HFFc6 (cell line): Measurements from ENCODE around the gene ARHGAP31. TPM values are rescaled to one million over a fixed set of nuclear protein-coding genes. Genes with fewer than 3 reads are reported as not detected.

Experiments
- DNase-seq: peaks from one replicate; pipeline ENCODE4 v3.0.0-alpha.2; 2018
- H3K27ac Mint-ChIP-seq: 2 replicates; pipeline ENCODE4 v1.8.0; 2020; ENCODE audit warnings: mild to moderate bottlenecking, mixed read lengths
- H3K27me3 Mint-ChIP-seq: 2 replicates; pipeline ENCODE4 v1.8.0; 2021; ENCODE audit warnings: mild to moderate bottlenecking, moderate library complexity, mixed read lengths; ENCODE audit not compliant: insufficient read depth
- H3K36me3 Mint-ChIP-seq: 2 replicates; pipeline ENCODE4 v1.8.0; 2021; ENCODE audit warnings: low read depth, mixed read lengths
- H3K4me1 Mint-ChIP-seq: 2 replicates; pipeline ENCODE4 v1.8.0; 2020; ENCODE audit warnings: low read depth, mixed read lengths
- H3K4me3 Mint-ChIP-seq: 2 replicates; pipeline ENCODE4 v1.8.0; 2020; ENCODE audit warnings: mild to moderate bottlenecking, moderate library complexity, mixed read lengths
- H3K9me3 Mint-ChIP-seq: 2 replicates; pipeline ENCODE4 v1.8.0; 2020; ENCODE audit warnings: mild to moderate bottlenecking, mixed read lengths
- CTCF ChIP-seq: fragments of 200-600 bp; sonication (generic); IDR thresholded peaks from 2 replicates; pipeline ENCODE4 v1.5.0; 2021; ENCODE audit warnings: antibody characterized with exemption, mild to moderate bottlenecking
- total RNA-seq, 6 experiments: library from RNA; stranded (reverse); fragmentation: NEBNext Ultra II Directional; extraction: Animal tissue kit (Norgen Biotek cat#: 25700); gene quantifications; 2 replicates in 1 of 6; 3 replicates in 5 of 6; pipeline ENCODE4 v1.2.3, GENCODE V29; 2021

ARHGAP31 gene
- total RNA-seq, 6 experiments from 2014 or later: 18.0 to 25.1 (median 20.5) TPM

GRCh38 chr3:119402791-119403190 is 108.6 kb downstream of the ARHGAP31 start:
- peaks cover 4% of the 10 kb centered on the region; the same call in 1 of the 2 replicates for H3K4me1 Mint-ChIP-seq
- H3K27ac Mint-ChIP-seq: no peak overlapping the region; the same call in 1 of the 2 replicates
- H3K27me3 Mint-ChIP-seq: no peaks in the 10 kb centered on the region; the same call in 1 of the 2 replicates
- no peak for DNase-seq
- H3K36me3 Mint-ChIP-seq: no peaks in the 10 kb centered on the region; the same call in 1 of the 2 replicates
- H3K9me3 Mint-ChIP-seq: no peaks in the 10 kb centered on the region
- no peak overlapping the region for H3K4me3 Mint-ChIP-seq
- TF ChIP-seq CTCF: no peak

GRCh38 chr3:119403201-119403600 is 109.0 kb downstream of the ARHGAP31 start:
- TF ChIP-seq CTCF: no peak
- Mint-ChIP-seq H3K4me3 (no peak overlapping the region), H3K4me1 (peaks cover 4% of the 10 kb centered on the region; the same call in 1 of the 2 replicates), H3K9me3 (no peaks in the 10 kb centered on the region), H3K27me3 (no peaks in the 10 kb centered on the region; the same call in 1 of the 2 replicates), H3K27ac (no peak overlapping the region), H3K36me3 (no peaks in the 10 kb centered on the region; the same call in 1 of the 2 replicates)
- DNase-seq: no peak

- no peak overlapping the region for H3K4me3 Mint-ChIP-seq
- H3K27me3 Mint-ChIP-seq: no peaks in the 10 kb centered on the region; the same call in 1 of the 2 replicates
- TF ChIP-seq CTCF: no peak
- peaks cover 11% of the 10 kb centered on the region for H3K36me3 Mint-ChIP-seq
- peaks cover 21% of the 10 kb centered on the region for H3K4me1 Mint-ChIP-seq
- H3K27ac Mint-ChIP-seq: no peak overlapping the region
- DNase-seq: no peak
- no peaks in the 10 kb centered on the region for H3K9me3 Mint-ChIP-seq
Measured at GRCh38 chr3:119405315-119405714, 111.1 kb downstream of the ARHGAP31 start.

- DNase-seq: no peak
- H3K4me1 Mint-ChIP-seq: peaks cover 18% of the 10 kb centered on the region
- H3K27ac Mint-ChIP-seq: no peak overlapping the region
- no peak overlapping the region for H3K4me3 Mint-ChIP-seq
- H3K36me3 Mint-ChIP-seq: peaks cover 24% of the 10 kb centered on the region
- no peaks in the 10 kb centered on the region for H3K9me3 Mint-ChIP-seq
- H3K27me3 Mint-ChIP-seq: no peaks in the 10 kb centered on the region; the same call in 1 of the 2 replicates
- no peak for TF ChIP-seq CTCF
Measured at GRCh38 chr3:119408243-119408950, 114.2 kb downstream of the ARHGAP31 start.

- no peak for DNase-seq
- Mint-ChIP-seq H3K4me3 (no peak overlapping the region), H3K27ac (no peak overlapping the region), H3K9me3 (no peaks in the 10 kb centered on the region), H3K4me1 (peaks cover 17% of the 10 kb centered on the region), H3K36me3 (peaks cover 24% of the 10 kb centered on the region), H3K27me3 (no peaks in the 10 kb centered on the region; the same call in 1 of the 2 replicates)
- TF ChIP-seq CTCF: no peak
Measured at GRCh38 chr3:119409844-119410243, 115.7 kb downstream of the ARHGAP31 start.
